Measurements from ENCODE around the gene SKP2.

The SKP2 gene

DNA sequence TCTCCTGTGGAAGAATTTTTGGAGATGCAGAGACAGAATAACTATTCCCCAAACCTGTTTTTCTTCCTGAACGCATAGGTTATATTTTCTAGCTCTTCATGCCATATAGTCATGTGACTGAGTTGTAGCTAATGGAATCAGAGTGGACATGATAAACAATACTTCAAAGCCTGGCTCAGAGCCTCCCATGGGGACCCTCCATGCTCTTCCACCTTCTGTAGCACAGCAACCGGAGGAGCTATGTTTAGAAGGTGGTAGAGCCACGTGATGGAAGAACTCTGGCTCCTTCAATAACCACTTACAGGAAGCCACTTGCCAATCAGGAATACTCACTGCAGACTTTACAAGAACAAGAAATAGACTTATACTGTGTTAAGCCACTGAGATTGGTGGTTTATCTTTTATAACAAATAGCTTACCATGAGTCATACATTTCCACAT, 50.6 kb downstream of the SKP2 start:
- DNase-seq: no peak

DNA sequence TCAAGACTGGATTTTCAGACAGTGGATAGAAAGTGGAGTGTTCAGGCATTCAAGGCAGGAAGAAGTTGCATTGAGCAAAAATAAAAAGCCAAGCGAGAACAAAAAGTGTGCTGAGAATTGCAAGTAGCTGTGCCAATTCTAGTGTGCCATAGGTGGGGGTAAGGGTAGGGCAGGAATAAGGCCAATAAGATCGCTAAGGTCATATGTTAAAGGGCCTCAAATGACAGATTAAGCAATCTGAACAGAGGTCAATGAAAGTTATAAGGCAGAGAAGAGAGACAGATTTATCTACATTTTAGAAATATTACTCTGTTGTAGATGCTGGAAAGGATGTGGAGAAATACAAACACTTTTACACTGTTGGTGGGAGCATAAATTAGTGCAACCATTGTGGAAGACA, 53.4 kb downstream of the SKP2 start:
- no peak for DNase-seq

DNA sequence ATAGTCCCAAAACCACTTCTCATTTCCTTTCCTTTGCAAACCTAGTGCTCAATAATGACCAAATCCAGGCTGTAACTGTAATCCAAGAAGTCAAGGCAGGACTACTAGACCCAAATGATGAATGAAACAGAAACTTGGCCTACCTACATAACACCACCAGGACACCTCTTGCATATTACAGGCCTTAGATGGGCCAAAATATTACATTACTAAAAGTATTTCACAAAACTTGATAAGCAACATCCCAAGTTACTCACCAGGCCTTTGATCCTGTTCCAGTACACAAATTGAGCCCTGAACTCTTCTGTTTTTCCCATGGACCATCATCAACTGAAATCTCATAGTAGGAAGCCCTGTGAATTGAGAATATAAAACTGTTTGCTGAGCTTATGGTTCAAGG, 55.0 kb downstream of the SKP2 start:
- no peak for DNase-seq

DNA sequence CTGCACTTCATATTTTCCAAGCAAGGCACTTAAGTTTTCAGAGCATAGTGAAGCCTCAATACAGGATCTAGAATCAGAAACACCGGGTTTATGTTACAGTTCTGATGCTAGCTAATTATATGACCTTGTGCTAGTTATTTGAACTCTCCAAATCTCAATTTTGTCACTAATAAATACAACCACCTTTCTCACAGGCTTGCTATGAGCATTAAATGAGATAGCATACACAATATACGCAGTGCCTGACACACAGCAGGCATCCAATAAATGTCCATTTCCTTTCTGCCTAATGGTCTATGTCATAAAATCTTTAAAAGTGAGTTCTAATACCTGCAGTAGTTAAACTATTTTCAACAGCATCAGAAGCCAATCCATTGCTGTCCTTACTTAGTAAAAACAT, 56.9 kb downstream of the SKP2 start:
- DNase-seq: no peak

DNA sequence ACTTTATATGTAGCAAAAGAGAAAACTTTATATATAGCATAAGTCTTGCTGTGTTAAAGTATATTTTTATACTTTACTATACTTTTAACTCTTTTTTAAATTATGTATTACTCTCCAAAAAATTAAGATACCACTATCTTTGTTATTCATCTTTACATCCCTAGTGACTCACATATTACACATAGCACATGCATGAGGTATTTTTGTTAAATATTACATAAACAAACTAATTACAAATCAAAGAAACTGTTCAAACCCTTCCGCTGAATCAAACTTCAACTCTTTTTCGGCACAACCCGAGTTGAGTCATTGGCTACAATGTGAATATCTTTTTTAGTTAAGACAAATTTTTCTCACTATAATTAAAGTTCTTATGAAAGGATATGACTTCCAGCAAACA, 57.8 kb downstream of the SKP2 start:
- DNase-seq: no peak

DNA sequence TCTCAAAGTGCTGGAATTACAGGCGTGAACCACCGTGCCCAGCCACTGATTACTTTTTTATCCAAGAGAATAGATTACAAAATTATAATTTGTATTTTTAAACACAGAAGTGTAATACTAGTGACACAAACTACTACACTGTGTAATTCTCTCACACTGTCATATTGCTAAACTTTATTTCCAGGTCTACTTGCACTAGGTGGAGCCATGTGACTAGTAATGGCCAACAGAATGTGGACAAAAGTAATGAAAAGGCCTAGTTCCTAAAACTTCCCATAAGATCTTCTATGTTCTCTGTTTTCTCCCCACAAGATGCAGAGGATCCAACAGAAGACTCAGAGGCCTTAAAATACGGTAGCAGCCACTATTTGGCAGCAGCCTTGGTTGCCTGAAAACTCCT, 62.5 kb downstream of the SKP2 start:
- DNase-seq: no peak

DNA sequence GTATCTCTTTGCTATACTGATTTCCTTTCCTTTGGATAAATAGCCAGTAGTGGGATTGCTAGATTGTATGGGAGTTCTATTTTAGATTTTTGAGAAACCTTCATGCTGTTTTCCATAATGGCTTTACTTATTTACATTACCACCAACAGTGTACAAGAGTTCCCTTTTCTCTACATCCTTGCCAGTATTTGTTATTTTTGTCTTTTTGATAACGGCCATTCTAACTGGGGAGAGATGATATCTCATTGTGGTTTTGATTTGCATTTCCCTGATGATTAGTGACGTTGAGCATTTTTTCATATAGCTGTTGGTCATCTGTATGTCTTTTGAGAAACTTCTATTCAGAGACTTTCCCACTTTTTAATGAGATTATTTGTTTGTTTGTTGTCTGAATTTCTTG, 64.0 kb downstream of the SKP2 start:
- no peak for DNase-seq

DNA sequence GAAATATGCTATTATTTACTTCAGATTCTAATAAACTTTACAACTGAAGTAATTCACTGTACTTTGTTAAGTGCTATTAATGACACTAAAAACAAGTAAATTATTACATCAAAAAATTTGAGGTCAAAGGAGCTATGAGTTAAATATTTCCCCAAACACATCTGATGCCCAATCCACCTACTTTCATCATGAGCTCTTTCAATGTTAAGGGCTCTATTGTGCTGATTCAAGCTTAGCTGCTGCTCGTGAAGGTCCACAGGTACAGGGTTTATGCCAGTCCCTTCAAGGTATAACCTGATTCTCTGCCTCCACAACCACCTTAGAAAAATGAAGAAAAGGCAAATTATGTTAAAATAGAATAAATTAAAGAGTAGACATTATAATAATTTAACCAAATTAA, 65.7 kb downstream of the SKP2 start:
- no peak for DNase-seq

DNA sequence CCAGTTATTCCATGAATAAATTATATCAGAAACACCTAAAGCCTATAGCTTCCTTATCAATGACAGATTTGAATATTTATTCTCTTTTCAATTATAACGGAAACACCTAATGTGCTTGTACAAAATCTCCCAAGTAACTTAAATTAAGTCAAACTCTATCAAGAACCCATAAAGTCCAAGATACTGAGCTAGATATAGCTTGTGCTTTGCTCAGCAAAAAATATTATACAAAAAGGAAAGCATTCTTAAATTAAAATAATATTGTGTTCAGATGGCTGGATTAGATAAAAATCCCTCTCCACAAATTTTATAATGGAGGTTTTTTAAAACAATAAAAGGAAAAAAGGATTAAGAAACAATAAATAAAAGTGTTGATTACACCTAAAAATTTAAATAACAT, 66.1 kb downstream of the SKP2 start:
- no peak for DNase-seq

DNA sequence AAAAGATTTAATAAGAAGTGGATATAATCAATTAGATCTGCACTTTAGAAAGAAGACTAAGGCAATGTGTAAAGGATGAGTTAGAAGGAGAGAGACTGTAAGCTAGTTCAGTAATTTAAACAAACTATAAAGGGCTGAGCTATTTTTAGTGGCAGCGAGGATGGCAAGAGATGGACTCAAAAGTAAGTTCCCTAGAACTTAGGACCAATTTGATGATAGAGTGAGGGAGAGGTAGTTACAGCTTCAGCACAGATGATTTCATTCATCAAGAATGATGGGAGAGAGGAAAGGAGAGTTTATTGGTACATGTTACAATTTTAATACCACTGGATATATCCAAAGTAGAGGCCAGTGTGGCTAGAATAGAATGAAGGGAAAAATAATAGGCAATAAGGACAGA, 70.7 kb downstream of the SKP2 start:
- no peak for DNase-seq

DNA sequence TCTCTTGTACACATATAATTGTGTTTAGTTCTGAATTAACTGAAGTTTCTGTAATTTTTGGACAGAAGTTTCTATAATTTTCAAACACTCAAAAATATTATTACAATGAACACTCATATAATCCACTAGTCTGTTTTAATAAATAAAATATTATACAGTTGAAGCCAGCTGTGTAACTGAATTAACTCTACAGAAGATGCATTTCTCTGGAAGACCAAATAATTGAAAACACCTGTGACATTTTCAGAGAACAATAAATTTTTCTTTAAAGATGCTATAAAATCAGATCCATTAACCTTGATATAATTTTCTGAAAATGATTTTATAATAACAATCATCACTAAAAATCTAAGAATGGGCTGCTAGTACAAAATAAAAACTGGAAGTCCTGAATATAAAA, 75.1 kb downstream of the SKP2 start:
- DNase-seq: no peak

DNA sequence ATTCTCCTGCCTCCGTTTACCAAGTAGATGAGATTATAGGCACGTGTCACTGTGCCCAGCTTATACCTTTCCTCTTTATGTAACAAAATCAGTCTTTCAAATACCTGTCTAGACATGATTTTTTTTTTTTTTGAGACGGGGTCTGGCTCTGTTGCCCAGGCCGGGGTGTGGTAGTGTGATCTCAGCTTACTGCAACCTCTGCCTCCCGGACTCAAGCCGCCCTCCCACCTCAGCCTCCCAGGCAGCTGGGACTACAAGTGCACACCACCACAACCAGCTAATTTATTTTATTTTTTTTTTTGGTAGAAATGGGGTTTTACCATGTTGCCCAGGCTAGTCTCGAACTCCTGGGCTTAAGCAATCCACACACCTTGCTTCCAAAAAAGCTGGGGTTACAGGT, 76.6 kb downstream of the SKP2 start:
- DNase-seq: no peak

DNA sequence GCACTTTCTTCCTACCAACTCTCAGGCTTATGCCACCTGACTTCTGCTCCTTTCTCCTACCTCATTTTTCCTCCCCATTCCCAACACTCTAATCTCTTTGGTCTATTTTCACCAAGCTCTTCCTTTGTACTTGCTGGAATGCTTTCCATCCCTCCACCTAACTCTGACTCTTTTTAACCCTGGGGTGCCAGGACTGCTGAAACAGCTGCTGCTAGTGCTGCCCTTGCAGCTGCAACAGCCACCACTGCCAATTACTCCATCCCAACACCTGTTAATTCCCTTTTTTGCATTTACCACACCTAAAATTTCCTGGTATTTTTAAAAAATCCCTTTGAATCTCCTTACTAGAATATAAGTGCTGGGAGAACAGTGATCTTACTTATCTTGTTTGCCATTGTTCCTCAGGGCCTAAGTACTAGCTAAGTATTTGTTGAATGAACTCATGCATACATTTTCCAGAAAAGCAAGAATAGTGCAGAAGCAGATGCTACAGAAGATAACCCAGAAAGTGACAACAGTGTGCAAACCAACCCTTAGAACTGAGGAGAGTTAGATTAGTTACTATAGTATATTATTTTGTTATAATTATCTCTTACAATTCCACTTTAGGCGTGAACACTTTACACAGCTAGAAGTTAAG, 78.4 kb downstream of the SKP2 start:
- no peak for DNase-seq

DNA sequence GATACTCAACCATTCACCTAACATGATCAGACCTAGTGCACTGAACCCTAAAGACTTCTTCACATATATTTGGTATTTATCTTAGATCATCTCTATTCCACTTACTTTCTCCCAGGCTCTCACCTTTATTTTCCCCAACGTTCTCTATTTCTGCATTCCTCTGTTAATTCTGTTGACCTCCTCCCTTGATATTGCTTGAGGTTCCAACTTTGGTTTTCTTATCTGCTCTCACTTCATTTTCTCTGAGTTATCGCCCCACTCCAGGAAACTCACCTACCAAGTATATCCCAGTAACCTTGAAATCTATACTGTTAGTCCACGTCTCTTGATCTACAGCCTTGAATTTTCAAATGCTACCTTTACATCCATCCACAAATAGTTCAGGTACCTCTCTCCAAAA, 80.6 kb downstream of the SKP2 start:
- DNase-seq: no peak
